ENCODE results near the gene SCN10A.

The SCN10A gene

GRCh38 chr3:38721207-38721772, 94.7 kb downstream of the SCN10A start:
- no peak for DNase-seq

GRCh38 chr3:38720465-38720864, 95.6 kb downstream of the SCN10A start:
- no peak for DNase-seq

GRCh38 chr3:38717355-38718240, 98.4 kb downstream of the SCN10A start:
- DNase-seq = no peak

GRCh38 chr3:38713121-38713520, 102.9 kb downstream of the SCN10A start:
- DNase-seq = no peak

DNA sequence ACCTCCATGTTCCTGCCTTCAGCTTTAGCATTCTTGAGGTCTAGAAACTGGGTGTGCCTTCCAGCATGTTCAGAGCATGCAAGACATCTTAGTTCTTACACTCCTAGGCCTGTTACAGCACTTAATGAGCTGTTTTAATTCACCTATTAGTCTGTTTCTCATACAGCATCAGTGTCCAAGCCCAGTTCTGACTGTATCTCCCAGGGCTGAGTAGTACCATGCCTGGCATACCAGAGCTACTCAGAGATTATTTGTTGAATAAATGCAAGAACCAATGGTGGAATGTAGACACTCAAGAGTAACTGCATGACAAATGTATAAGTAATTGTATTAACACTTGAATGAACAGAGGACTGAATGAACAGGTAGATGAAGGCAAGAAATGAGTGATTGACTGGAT, 104.7 kb downstream of the SCN10A start:
- DNase-seq = no peak

DNA sequence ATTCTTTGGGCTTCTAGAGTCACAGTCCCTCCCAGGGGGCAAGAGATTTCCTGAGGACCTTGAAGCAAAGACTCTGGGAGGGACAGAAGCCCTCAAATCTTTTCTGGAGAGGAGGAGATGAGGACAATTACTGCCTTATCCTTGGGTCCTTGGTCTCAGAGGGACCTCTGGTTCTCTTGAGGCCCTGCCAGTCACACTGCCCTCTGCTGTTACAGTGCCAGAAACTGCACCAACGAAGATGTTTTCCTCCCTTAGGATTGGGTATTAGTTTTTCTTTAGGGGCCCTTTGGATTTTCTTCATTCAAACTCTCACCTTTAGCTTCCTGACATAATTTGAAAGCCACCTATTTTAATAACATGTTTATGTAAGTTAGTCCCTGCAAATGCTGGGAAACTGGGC, 108.3 kb downstream of the SCN10A start:
- DNase-seq = no peak

GRCh38 chr3:38706961-38707360, 109.1 kb downstream of the SCN10A start:
- no peak for DNase-seq

- no peak for DNase-seq
Measured at GRCh38 chr3:38702231-38702630, 113.8 kb downstream of the SCN10A start.

DNA sequence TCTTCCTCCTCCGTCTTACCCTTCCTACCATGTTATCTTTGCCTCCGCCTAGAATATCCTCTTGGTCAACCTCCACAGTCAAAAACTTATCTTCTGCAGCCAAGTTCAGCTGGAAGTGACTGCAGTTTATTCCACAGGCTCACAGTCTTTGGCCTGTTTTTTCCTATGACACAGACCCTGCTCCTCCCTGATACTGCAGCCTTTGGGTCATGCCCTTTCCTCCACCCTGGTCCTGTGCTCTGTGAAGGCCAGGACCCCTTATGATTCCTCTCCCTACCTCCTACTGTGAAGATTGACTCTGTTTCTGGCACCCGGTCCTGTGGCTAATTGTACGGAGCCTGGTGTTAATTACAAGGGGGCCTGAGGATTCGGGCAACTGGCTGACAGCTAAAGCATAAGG, 117.3 kb downstream of the SCN10A start:
- DNase-seq = no peak

DNA sequence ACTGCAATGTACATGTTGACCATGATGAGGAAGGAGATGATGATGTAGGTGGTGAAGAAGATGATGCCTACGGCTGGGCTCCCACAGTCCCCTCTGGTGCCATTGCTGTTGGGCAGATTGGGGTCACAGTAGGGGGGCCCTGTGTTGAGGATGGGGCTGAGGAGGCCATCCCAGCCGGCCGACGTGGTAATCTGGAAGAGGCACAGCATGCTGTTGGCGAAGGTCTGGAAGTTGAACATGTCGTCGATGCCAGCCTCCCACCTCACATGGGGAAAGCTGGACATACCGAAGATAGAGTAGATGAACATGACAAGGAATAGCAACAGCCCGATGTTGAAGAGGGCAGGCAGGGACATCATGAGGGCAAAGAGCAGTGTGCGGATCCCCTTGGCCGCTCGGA, 118.0 kb downstream of the SCN10A start:
- DNase-seq = no peak

- DNase-seq = no peak
Measured at GRCh38 chr3:38696034-38696433, 120.0 kb downstream of the SCN10A start.

DNA sequence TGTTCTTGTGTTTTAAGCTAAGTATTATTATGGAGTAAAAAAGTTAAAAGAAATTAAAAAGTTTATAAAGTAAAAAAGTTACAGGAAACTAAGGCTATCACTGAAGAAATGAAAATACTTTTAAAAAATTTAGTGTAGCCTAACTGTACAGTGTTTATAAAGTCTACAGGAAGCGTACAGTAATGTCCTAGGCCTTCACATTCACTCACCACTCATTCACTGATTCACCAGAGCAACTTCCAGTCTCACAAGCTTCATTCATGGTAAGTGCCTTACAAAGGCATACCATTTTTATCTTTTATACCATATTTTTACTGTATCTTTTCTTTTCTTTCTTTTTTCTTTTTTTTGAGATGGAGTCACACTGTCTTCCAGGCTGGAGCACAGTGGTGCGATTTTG, 125.8 kb downstream of the SCN10A start:
- no peak for DNase-seq

DNA sequence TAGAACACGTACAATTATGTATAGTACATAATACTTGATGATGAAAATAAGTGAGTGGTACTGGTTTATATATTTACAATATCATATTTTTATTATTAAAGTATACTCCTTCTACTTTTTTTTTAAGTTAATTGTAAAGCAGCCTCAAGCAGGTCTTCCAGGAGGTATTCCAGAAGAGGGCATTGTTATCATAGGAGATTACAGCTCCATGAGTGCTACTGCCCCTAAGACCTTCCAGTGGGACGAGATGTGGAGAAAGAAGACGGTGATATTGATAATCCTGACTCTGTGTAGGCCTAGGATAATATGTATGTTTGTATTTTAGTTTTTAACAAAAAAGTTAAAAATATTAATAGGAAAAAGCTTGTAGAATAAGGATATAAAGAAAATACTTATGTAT, 126.2 kb downstream of the SCN10A start:
- DNase-seq = no peak

DNA sequence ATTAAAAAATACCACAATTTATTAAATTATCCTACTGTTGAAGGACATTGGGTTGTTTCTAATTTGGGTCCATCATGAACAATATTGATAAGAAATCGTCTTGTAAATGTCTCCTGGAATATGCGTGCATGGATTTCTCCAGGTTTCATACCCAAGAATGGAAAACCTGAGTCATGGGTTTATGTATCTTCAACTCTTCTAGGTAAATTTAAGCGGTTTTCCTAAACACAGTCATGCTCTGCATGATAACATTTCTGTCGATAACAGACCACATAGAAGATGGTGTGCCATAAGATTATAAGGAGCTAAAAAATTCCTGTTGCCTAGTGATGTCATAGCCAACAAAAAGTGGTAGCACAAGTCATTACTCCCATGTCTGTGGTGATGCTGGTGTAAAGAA, 126.7 kb downstream of the SCN10A start:
- DNase-seq = no peak

DNA sequence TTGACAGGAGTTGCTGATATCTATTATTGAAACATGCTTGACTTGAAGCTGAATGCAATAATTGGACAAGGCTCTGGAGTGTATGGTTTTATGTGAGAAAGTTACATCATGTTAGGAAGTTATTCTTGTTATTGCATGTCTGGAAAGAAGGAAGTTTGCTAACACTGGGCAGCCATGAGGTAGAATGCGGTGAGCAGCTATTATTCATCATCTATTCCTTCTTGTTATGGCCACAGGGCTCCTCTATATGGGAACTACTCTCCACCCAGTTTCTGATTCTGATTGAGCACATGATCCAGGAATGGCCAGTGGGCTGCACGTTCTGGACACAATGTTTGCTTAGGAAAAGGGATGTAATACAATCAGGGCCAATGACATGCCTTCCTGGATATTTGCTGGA, 128.7 kb downstream of the SCN10A start:
- DNase-seq = no peak

DNA sequence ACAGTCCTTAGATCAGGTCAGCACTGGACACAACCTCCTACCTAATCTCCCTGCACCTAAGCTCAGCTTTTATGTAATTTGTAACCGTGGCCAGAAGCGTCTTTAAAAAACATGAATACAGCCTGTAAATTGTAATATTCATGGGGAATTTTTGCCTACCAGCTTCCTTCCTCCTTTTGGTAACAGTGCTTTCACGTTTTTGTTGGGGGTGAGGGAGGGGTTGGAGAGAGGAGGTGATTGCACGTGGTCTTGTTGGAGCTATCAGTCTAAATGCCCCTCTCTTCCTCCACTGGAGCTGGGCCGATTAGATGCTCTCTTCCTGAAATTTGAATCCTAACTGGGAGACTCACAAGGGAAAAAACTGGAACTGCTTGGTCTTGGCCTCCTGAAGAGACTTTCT, 131.5 kb downstream of the SCN10A start:
- DNase-seq = no peak

DNA sequence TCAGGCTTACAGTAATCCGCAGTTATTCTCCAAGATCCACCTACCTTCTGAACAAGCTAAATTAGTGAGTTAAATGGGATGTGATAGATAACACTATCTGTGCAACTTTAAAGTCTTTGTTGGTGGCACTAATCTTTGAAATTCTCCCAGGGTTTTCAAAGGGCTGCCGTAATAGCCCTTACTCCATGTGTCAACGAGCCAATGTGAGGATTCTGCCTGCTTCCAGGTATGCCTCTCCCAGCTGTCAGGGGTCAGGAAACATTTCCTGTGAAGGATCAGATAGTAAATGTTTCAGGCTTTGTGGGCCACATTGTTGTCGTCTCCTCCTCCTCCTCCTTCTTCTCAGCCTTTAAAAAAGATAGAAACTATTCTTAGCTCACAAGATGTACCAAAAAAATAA, 146.3 kb downstream of the SCN10A start:
- DNase-seq = no peak

- DNase-seq = no peak
Measured at GRCh38 chr3:38662544-38662943, 153.5 kb downstream of the SCN10A start.

- peak in 6 of 56 donors; percentile 13 to 46 (median 24) for DNase-seq
Measured at GRCh38 chr3:38658841-38659240, 157.2 kb downstream of the SCN10A start.

DNA sequence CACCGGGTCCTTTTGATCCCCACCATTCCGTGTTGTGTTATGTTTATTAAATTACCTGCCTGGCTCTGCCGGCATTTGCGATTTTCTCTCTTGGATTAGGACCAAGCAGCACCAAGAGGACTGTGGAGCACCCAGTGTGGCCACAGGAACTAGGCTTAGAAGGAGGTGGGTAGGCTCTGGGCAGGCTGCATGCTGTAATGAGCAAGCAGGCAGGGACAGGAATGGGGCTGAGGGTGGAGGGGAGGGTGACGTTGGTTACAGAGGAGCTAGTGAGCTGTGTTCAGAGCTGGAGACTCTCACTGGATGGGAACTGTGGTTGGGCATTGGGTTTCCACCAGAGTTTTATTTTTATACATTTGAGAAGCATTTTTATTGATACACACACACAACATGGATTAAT, 158.6 kb downstream of the SCN10A start:
- no peak for DNase-seq

DNA sequence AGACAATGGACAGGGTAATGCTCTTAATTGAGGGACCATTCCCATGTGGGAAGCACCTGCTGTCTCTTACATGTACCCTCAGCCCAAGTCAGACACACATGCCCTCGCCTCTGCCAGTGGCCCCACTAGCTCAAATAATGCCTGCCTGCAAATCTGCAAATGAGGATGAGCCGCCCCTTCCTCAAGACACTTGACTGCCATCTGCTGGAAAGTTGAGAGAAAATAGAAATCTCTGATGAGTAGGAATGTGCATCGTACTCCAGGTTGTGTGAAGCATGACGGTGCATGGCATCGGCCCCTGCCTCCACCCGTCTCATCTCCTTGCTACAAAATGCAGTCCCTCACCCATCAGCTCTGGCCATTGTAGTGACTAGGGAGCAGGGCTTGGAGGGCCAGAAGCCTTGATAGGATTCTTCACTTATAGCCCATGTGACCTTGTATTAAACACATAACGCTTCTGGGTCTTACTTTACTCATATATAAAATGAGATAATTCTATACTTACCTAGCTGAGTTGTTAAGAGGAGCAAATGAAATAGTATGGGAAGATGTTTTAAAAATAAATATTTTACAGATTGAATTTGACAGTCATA, 160.2 kb downstream of the SCN10A start:
- peak in 2 of 56 donors; percentile 15 to 21 for DNase-seq

GRCh38 chr3:38653685-38654537, 162.1 kb downstream of the SCN10A start:
- DNase-seq = no peak
